Activated gamma-delta T cell treated with Interleukin-2 at 50 U/mL for 16 hours (primary cell): ENCODE results near the gene U2AF2.

Experiments used
- DNase-seq: peaks from one replicate; pipeline ENCODE4 v3.0.0-alpha.2; 2020

The U2AF2 gene

DNA sequence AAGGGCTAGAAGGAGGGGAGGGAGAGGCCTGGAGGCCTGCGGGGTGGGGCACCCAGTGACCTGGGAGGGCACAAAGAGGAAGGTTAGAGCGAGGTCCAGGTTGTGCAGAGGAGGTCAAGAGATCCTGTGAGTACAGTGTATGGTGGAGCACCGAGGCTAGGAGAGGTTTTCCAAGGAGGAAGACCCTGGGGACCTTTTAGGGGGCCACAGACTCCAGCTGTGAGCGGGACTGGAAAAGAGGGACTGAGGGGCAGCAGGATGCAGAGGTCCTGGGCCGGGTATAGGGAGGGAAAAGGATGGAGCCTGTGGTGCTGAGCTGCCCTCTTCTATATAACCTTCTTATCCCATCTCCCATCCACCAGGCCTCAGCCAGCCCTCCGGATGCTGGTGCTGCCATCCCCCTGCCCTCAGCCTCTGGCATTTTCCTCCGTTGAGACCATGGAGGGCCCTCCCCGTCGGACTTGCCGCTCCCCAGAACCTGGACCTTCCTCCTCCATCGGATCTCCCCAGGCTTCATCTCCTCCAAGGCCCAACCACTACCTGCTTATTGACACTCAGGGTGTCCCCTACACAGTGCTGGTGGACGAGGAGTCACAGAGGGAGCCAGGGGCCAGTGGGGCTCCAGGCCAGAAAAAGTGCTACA is 10.5 kb upstream of the U2AF2 start:
- no peak for DNase-seq

DNA sequence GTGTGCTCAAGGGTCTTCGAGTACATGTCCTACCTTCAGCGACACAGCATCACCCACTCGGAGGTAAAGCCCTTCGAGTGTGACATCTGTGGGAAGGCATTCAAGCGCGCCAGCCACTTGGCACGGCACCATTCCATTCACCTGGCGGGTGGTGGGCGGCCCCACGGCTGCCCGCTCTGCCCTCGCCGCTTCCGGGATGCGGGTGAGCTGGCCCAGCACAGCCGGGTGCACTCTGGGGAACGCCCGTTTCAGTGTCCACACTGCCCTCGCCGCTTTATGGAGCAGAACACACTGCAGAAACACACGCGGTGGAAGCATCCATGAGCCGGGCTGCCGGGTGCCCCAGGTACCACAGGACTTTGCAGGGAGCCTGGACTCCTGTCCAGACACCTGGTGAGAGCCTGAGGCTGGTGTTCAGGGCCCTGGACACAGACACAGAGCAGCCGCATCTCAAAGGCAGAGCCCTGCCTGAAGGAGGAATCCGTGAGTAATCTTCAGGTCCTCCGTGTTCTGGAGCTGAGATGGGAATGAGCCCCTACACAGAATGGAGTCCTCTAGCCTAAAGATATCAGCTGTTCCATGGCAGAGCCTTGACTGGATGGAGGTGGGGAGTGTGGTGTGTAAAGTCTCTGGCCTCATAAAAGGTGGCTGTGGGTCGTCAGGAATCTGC is 9.9 kb upstream of the U2AF2 start:
- no peak for DNase-seq

DNA sequence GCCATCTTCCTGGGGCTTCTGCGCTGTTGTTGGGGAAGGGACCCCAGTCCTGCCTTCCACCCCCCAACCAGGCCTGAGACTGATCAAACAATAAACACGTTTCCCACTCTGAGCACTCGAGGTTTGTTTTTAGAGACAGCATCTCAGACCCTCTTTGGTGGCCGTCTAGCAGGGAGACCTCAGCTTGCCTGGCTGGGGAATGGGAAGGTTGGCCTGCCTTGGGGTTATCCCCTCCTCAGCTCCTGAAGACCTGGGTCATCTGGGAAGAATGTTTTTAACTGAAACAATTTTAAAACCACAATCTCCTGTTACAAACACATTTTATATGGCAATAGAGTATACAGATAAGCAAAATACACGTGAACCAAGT is 9.3 kb upstream of the U2AF2 start:
- no peak for DNase-seq

DNA sequence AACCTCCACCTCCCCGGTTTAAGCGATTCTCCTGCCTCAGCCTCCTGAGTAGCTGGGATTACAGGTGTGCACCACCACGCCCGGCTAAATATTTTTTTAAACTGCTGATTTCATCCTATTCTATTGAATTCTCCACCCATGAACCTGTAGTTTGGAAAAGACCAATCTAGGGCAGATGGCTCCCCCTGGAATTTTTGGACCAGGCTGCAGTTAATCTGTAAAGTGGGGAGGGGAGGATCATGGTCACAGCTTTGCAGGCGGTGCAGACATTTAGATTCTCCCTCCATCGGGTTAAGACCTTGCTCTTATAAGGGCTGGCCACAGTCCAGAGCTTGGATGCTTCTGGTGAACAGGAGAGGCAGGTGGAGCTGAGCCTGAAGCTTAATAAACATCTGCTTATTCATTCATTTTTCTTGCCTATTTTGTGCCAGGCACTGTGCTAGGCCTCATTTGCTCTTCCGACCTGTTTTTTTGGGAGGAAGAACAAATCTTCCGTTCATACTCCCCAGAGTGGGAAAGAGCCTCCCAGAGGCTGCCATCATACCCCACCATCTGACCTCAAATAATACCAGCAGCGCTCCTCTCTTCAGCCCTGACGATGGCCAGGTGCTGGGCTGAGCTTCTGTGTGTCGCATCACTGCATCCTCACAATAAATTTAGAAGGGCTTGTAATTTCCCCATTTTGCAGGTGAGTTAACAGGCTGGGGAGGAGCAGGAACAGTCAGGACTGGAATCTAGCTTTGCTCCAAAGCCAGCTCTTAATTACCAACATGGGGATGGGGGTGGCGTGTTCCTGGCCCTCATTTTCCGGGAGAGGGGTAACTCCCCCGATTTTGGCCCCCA is 7.7 kb upstream of the U2AF2 start:
- DNase-seq, result no peak

DNA sequence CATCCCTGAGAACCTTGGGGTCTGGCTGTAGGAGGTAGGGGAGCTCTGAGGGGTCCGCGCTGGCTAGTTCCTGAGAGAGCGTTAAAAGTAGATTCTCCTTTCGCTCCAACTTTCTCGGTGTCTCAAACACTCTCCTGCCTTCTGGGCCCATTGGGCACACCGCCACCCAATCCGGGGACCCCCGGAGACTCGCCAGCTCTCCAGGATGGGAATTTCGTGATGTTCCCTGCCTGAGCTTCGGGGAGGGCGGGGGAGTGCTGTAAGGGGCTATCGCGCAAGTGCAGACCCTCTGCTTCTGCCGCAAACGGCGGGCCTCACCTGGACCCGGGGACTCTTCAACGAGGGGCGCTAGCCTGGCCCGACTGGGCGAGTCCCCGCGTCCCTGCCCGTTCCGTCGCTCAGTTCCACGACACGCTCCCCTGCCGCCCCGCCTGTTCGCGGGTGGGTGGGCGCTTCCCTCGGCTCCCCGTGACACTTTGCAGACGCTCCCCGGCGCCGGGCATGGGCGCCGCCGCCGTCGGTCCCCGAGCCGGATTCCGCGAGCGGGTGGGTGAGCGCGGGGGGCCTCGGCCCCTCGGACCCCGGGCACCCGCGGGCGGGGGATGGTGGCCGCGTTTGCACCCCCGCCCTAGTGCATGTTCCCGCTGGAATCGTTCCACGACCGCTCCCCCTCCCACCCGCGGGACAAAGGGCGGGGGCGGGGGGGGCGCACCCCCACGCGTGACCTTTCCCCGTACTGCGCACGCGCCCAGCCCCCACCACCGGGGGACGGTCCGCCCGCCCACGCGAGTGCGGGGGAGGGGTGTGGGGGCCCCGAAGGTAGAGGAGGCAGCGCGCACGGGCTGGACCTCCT is 6.9 kb upstream of the U2AF2 start, which contains the start of gene CCDC106:
Gene CCDC106, plus strand, starts transcription at position 481 of the 853 bp plus-strand sequence. CDS start 835 bp downstream, outside the sequence.
- DNase-seq, result peak; percentile 43

DNA sequence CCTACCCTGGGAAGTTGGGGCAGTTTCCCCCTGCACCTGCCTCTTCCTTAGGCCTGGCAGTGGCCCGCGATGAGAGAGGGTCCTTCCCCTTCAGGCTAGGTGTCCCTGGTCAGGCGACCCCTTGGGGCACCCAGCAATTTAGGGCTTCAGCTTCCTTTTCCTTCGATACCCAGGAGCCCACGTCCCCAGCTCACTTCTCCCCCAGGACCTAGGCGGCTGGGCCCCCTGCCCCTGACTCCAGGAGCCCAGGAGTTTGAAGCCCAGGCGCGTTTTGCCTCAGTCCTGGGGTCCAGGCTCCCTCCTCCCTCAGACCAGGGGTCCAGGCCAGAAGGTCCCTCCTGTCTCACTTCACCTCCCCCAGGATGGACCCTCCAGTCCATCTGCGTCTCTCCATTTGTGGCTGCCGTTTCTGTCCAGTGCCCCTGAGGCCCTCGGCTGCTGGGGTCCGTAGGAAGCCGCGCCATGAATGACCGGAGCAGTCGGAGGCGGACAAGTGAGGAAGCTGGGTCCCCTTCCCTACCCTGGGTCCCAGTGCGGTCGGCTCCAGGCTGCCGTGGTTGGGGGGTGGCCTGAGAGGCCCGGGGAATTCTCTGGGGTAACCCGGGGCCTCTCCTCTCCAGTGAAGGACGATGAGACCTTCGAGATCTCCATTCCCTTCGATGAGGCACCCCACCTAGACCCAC is 6.1 kb upstream of the U2AF2 start:
- DNase-seq, result no peak

DNA sequence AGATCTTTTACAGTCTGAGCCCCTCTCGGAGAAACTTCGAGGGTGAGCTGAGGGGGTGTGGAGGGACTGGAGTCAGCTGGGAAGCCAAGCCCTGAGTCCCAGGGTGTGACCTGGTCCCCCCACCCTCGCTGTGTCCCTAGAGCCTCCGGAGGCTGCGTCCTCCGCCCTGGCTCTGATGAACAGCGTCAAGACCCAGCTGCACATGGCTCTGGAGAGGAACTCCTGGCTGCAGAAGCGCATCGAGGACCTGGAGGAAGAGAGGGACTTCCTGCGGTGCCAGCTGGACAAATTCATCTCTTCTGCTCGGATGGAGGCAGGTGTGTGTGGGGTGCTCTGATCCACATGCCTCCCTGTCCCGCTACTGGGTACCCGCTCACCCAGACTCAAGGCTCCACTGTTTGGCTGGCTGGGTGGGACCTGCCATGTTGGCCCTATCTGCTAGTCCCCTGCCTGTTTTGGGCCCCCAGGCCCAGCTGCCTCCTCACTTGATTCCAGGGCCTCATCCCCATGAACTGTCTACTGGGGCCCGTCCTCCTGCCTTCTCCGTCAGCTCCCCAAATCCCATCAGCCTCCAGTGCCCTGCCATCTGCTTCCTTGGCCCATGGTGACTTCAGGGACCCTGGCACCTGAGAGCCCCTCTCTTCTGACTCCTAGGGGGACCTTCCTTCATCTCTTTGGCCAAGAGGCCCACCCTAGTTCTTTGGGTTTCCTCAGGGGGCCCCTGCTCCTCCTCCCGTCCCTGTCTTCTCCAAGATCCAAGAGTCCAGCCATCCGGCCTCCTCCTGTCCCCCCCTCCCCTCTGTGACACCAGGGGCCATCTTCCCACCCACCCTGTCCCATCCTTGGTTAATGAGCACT is 5.3 kb upstream of the U2AF2 start:
- no peak for DNase-seq

DNA sequence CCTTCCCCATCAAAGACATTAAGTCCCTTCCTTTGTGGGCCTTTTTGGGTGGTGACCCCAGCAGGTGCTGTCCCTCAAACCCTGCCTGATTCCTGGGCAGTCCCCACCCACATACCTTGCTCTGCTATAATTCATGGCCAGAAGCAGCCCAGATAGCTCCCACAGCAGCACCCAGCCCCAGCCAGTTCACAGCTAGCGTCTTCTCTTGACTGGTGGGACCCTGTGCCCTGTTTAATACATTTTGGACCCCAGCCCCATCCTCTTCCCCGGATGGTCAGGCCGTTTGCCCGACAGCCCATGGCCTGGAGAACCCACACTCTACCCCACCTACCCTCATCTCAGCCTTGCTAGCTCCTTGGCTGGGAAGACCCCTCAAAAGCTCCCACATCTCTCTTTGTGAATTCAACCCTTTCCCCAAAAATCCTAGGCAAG is 4.7 kb upstream of the U2AF2 start:
- no peak for DNase-seq

DNA sequence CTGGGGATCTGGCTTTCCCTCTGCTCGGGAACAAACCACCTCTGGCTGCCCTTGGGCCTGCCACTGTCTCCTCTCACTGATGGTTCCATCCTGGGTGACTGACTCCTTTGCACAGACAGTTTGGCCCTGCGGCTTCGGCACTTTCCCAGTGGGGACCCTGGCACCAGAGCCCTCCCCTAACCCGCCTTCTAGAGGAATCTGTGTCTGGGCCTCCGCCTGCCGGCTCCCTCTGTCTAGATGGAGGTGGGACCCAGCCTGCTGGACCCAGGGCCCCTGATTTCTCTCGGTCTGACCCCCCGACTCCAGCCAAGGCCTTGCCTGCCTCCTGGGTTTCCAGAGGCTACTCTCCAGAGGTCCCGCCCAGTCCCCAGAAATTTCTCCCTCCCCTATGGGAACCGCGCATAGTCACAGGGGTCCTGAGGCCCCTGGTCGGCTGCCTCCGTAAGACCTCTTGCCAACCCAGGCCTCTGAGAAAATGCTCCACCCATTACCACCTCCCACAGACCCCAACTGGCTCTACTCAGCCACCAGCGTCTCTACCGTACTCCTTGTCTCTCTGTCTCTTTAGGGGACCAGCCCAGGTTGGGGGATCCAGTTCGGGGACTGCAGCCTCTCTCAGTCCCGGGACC is 4.1 kb upstream of the U2AF2 start:
- no peak for DNase-seq

DNA sequence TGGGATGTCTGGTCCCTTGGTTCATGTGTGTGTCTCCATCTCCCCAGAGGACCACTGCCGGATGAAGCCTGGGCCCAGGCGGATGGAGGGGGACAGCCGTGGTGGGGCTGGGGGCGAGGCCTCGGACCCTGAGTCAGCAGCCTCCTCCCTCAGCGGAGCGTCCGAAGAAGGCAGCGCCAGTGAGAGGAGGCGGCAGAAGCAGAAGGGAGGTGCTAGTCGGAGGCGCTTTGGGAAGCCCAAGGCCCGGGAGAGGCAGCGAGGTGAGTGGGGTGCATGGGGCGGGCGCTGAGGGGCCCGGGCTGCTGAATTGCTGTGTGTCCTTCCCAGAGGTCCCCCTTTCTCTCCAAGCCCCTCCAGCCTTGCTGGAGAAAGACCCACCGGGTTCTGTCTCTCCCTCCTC is 3.6 kb upstream of the U2AF2 start:
- DNase-seq, result no peak

DNA sequence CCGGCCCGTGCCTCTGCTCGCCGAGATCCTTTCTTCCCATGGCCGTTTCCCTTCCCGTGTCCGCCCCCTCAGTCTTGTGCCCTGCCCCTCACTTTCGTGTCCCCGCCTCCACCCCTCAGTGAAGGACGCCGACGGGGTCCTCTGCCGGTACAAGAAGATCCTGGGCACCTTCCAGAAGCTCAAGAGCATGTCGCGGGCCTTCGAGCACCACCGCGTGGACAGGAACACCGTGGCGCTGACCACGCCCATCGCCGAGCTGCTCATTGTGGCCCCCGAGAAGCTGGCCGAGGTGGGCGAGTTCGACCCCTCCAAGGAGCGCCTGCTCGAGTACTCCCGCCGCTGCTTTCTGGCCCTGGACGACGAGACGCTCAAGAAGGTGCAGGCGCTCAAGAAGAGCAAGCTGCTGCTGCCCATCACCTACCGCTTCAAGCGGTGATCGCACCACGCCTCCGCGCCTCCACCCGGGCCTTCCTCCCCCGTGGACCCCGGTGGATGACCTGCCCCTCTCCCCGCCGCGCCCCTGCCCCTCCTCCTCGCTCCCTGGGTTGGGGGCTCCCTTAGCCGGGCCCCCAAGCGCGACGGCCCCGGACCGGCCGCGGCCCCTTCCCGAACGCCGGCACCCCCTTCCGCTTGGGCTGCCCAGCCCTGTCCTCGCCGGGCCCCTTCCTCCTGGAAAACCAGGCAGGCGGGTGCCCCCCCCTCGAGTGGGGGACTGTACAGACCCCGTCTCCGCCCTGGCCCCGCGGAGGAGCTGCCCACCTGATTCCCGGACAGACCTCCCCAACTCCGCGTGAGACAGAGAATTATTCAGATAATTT is 2.3 kb upstream of the U2AF2 start:
- DNase-seq, result no peak

DNA sequence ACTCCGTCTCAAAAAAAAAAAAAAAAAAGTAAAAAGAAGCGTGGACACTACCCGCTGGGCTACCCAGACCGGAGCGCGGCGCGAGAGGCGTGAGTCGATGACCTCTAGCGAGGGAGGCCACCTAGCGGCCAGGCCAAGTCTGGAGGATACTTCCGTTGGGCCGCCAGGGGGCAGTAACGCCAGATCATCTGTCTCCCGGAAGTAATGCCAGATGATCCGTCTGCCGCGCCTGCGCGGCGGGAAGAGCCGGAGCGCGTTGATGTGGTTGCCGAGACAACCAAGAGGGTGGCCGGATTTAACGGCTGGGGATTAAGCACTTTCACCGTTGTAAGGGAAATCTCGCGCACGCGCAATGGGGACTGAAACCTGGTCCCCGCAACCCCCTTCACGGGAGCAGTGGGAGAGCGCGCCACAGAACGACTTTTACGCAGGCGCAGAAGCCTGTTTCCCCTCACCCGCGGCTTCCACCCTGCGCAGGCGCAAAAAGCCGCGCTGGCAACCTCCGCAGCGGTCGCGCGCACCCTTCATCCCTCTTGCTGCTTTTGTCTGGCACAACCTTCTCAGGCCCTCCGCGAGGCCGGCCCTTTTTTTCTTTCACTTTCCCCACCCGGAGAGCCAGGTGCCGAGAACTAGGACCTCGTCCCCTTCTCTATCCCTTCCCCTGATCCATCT is 1.0 kb upstream of the U2AF2 start:
- DNase-seq, result peak; percentile 99

DNA sequence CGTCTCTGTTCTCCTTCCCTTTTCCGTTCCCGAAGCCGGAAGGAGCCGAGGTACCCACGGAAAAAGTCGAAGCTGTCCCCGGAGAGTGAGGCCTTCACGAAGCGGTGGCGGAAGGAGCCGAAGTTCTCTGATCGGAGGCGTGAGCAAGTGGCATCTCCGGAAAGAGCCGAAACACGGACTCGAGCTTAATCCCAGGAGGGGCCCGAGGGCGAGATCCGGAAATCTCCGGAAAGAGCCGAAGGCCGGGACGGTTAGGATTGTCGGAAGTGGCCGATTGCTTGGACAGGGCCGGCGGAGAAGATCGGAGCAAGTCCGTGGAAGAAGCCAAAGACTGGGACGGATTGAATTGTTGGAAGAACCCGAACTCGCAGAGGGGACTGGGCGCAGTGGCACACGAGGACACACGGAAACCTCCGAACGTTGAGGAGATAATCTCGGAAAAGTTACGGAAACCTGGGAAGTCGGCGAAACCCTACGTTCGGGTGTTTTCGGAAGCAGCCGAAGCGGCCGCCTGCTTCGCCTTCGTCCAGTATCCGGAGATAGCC is 440 bp upstream of the U2AF2 start:
- DNase-seq, result peak; percentile 99

DNA sequence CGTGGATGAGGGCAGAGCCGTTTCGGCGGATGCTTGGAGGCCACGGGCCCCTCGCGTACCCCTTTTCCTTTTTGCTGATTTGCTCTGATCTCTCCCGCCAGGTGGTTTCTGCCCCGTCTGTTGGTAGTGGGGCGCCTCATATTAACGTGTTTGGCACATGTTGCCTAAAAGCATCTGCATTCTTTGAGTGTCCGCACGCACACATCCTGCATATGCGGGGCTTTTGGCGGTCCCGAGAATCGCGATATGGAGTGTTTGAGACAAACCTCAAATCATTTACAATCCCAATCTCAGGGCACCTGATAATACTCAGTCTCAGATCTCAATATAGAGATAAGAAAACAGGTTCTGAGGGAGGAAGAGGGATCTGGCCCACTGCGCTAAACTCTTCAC is 809 bp downstream of the U2AF2 start:
- no peak for DNase-seq

DNA sequence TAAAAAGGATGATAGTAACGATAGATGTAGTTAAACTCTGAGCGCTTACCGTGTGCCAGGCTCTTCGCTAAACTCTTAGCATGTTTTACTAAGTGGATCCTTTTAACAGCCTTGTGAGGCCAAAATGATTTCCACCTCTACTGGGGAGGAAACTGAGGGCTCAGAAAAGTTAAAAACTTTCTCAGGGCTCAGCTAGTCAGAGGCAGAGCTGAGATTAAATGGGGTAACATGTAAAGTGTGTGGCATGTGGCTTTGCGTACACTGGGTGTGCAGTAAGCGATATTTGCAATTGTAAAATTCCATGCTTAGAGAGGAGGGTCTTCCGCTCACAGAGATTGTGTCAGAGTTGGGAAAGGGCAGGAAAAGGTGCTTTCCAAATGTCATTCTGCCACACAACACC is 1.7 kb downstream of the U2AF2 start:
- DNase-seq, result no peak

DNA sequence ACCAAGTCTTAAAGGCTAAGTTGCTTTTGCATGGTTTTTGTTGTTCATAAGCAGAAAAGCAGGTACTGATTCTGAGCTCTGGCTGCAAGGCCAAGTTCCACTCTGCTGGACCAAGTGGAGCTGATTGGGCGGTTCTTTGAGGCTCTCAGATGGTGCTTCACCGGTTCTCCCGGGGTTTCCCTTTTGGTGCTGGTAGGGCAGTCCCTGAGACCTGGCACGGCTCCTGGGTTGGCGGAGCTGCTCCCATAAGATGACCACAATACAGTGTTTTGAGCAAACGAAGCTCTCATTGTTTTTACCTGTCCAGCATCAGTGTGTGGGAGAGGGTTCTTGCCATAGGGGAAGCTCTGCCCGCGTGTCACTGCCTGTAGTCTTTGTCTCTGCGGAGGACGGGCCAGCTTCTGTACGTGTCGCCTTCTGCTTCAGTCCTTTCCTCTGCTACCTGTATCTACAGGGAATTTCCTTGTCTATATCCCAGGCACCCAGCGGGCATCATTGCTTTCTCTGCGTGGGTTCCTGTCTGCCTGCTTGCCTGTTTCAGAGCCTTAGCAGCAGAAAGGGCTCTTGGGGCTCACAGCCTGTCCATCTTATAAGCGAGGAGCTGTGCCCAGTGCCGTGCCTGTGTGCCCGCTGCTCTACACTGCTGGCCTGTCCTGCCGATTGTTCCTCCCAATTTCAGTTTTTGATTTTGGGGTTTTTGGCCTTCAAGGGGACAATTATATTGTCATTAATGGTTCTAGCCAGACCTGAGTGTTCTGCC is 2.3 kb downstream of the U2AF2 start:
- no peak for DNase-seq

DNA sequence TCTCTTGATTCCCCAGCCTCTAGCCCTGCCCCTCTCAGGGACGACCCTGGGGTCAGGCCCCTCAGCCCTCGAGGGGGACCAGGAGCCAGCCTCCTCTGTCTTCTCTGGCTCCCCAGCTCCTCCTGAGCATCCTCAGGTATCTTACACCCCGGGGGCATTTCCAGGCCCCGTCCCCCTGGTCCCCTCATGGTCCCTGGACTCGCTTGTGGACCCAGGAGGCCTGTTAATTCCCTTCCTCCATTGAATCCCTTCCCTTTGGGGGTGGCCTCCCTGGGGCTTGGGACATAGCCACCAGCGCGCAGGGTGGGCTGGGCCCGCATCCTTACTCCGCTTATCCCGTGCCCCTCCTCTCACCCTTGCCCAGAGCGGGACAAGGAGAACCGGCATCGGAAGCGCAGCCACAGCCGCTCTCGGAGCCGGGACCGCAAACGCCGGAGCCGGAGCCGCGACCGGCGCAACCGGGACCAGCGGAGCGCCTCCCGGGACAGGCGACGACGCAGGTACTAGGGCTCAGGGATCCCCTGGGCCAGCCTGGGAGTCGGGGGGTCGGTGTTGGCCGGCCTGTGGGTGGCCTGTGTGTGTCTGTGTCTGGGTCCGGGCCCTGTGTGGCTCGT is 4.1 kb downstream of the U2AF2 start:
- DNase-seq, result no peak

DNA sequence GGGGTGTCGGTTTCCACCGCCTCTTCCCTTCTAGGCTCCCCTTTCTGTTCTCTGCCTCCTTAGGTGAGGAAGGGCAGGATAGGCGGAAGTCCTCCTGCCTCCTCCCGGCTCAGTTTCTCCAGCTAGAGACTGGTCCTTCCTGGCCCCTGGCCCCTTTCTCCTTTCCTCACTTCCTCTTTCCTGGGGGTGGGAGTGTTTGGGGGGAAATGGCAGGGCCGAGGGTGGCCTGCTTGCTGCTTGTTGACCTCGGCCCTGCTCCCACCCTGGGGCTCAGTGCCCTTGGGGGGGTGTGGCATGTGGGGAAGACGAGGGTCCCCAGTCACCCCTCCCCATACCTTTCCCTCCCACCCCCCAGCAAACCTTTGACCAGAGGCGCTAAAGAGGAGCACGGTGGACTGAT is 5.0 kb downstream of the U2AF2 start:
- no peak for DNase-seq
